Right renal cortex interstitium (tissue), 3 donors: ENCODE results near the gene ZNF236. TPM values are rescaled to one million over a fixed set of nuclear protein-coding genes. Genes with fewer than 3 reads are reported as not detected.
"Not testable (repeated sequence)": the region's sequence is repeated elsewhere in the genome, so short reads cannot be mapped to it uniquely, and the experiment has no call there.

ENCODE experiments used
- DNase-seq, 3 donors: peaks; one replicate each; pipeline ENCODE4 v3.0.0-alpha.2; 2013; ENCODE audit warnings: low read depth in 3 of 3, low spot score in 2 of 3
- polyA plus RNA-seq, 3 donors: library from polyadenylated mRNA; unstranded; fragments of 120-200 nt; gene quantifications; one replicate each; pipeline ENCODE4 v1.2.1, GENCODE V29; 2013; ENCODE audit not compliant: insufficient read length in 3 of 3

ZNF236 gene
- 10 to 100 TPM in 1 of 3 donors, 1 to 10 TPM in 2; 9.3 to 10.9 (median 9.6) TPM for polyA plus RNA-seq

GRCh38 chr18:76822506-76823160, at the start of gene ZNF236:
Gene ZNF236, plus strand, starts transcription at chr18:76822557. Its CDS starts 51 bp downstream, at chr18:76822608.
- DNase-seq: no peak

DNA sequence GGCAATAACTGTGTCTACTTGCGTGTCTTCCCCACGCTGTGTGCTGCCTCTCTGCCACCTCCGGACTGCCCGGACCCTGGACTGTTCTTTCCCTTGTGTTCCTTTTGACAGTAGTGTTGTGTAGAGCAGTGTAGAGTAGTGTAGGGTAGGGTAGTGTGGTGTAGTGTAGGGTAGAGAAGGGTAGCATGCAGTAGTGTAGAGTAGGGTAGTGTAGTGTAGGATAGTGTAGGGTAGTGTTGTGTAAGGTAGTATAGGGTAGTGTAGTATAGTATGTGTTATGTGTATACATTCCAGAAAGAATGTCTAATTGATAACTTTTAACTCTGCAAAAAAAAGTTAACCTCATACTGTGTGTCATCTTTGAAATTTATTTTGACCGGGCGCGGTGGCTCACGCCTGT, 49.7 kb upstream of the ZNF236 start:
- no peak for DNase-seq

- not testable (repeated sequence) for DNase-seq
Measured at GRCh38 chr18:76777036-76777435, 45.3 kb upstream of the ZNF236 start.

GRCh38 chr18:76783786-76784484, 38.4 kb upstream of the ZNF236 start:
- no peak for DNase-seq

DNA sequence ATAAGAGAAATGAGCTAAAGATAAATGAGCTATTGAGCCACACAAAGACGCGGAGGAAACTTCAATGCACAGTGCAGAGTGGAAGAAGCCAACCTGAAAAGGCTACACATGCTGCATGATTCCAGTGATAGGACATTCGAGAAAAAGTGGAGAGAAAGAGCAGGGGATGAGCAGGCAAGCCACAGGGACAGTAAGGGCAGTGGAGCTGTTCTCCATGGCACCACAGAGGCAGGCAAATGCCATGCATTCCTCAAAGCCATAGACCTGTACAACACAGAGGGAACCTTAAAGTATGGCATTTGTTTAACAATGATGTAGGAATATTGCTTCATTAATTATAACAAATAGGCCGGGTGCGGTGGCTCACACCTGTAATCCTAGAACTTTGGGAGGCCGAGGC, 36.5 kb upstream of the ZNF236 start:
- DNase-seq: no peak

- DNase-seq: no peak
Measured at GRCh38 chr18:76788571-76789317, 33.6 kb upstream of the ZNF236 start.

GRCh38 chr18:76791106-76791505, 31.3 kb upstream of the ZNF236 start:
- no peak for DNase-seq

DNA sequence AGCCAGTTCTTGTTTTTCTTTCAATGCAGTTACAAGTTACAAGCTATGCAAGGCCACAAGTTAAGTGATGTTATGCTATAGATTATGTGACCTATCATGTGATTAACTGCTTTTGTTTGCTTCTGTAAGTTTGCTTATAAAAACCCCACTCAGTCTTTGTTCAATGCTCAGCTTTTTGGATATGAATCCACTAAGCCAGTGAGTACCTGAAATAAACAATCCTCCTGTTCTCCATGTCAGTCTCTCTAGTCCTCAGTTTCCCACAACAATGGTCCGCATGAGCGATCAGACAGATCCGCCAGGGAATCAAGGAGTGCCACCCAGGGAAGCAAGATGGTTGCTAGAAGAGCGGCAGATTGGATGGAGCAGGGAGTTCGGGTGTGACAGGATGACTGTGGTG, 30.7 kb upstream of the ZNF236 start:
- DNase-seq: no peak

DNA sequence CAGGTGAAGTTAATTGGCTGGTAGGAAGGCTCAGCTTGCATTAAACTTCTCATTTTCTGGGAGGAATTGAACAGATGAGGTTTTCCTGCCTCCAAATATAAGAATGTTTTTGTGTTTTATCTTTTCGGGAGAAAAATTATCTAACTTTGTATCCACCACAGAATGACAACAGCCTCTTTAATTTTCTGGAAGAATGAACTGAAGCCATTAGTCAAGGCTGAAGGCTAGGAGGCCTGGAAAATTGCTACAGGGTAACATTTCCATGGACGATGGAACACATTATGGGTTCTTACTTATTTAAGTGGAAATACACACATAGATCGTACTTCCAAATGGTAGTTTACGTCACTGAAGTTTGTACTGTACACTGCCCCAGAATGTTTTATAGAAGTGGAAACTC, 28.0 kb upstream of the ZNF236 start:
- no peak for DNase-seq

- no peak for DNase-seq
Measured at GRCh38 chr18:76801567-76802505, 20.5 kb upstream of the ZNF236 start.

DNA sequence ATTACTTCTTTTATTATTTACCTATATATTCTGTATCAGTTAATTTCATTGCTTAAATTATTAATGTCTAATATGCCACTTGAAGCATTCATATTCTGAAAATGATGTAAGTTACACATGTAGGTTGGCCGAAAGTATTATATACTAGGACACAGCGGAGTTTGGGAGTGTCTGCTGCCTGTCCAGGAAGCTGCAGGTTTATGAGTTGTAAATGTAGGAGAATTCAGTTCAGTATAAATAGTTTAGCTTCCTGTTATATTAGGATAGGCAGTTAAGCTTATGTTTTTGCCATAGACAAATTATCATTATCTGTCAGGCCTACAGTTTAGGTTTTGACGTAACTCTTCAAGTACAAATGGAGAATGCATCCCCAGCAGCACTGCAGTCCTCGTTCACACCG, 18.9 kb upstream of the ZNF236 start:
- no peak for DNase-seq

DNA sequence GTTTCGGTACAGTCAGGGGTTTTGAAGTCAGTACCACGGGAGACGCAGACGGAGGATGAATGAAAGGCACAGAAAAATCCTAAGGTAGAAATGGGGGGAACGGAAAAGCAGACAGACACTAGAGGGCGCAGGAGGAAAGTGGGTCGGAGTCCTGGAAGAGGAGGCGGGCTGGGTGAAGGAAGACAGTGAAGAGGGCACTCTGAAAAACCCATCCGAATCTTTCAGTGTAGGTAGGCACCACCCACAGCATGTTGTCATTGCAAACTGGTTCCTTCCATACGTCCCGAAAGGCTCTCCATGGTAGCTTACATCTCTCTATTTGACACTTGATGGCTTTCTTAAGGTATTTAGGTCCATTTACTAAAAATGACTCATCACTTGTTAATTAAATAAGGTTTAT, 18.5 kb upstream of the ZNF236 start:
- no peak for DNase-seq

- DNase-seq: no peak
Measured at GRCh38 chr18:76805221-76805620, 17.1 kb upstream of the ZNF236 start.

GRCh38 chr18:76806301-76806700, 16.1 kb upstream of the ZNF236 start:
- no peak for DNase-seq

GRCh38 chr18:76808561-76808960, 13.8 kb upstream of the ZNF236 start:
- DNase-seq: no peak

DNA sequence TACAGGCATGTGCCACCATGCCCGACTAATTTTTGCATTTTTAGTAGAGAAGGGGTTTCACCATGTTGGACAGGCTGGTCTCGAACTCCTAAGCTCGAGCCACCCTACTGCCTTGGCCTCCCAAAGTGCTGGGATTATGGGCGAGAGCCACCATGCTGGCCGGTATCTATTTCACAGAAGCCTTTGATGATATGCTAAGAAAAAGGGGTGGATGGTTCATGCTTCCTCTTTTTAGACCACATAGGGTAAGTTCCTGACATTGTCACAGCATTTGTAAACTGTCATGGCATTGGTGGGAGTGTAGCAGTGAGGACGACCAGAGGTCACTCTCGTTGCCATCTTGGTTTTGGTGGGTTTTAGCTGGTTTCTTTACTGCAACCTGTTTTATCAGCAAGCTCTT, 10.8 kb upstream of the ZNF236 start:
- DNase-seq: not testable (repeated sequence)

- no peak for DNase-seq
Measured at GRCh38 chr18:76814256-76814655, 8.1 kb upstream of the ZNF236 start.

- DNase-seq: no peak
Measured at GRCh38 chr18:76816127-76816526, 6.2 kb upstream of the ZNF236 start.

DNA sequence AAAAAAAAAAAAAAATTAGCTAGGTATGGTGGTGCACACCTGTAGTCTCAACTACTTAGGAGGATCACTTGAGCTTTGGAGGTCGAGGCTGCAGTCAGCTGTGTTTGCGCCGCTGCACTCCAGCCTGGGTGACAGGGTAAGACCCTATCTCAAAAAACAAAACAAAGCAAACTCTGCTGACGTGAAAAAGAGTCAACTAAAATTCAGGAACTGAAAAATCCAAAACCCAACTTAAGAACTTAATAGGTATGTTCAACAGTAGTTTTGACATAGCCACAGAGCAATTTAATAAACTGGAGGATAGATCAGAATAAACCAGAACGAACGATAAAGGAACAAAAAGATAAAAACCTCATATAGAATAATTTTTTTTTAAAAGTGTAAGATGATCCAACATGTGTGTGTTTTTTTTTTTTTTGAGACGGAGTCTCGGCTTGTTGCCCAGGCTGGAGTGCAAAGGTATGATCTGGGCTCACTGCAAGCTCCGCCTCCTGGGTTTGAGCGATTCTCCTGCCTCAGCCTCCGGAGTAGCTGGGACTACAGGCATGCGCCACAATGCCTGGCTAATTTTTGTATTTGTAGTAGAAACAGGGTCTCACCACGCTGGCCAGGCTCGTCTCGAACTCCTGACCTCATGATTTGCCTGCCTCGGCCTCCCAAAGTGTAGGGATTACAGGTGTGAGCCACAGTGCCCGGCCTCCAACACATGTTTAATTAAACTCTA, 4.3 kb upstream of the ZNF236 start:
- no peak for DNase-seq
